ENCODE data around the gene NHSL1.

NHSL1 gene

GRCh38 chr6:138500045-138500665, 861 bp upstream of the NHSL1 start:
- no peaks in the 10 kb centered on the region for H3K9me3 ChIP-seq (ENCODE audit: control insufficient read depth, low read length)
- no peaks in the 10 kb centered on the region for H3K36me3 ChIP-seq (ENCODE audit: control insufficient read depth, insufficient read depth, low read length)
- no peak for DNase-seq
- no peaks in the 10 kb centered on the region for H3K4me1 ChIP-seq (ENCODE audit: control insufficient read depth, insufficient read depth, low read length, poor library complexity, severe bottlenecking)
- no peaks in the 10 kb centered on the region for H3K27me3 ChIP-seq (replicated peaks; ENCODE audit: control insufficient read depth, insufficient read depth, low read length, poor library complexity, severe bottlenecking)
- no peak overlapping the region for H3K4me3 ChIP-seq (ENCODE audit: insufficient read depth, low read depth, low read length, poor library complexity, severe bottlenecking)
- no peak overlapping the region for H3K27ac ChIP-seq (ENCODE audit: insufficient read depth, low read length, poor library complexity, severe bottlenecking)

- no peak overlapping the region for H3K27ac ChIP-seq (ENCODE audit: insufficient read depth, low read length, poor library complexity, severe bottlenecking)
- H3K9me3 ChIP-seq (ENCODE audit: control insufficient read depth, low read length) = no peaks in the 10 kb centered on the region
- no peaks in the 10 kb centered on the region for H3K27me3 ChIP-seq (replicated peaks; ENCODE audit: control insufficient read depth, insufficient read depth, low read length, poor library complexity, severe bottlenecking)
- DNase-seq = no peak
- H3K4me3 ChIP-seq (ENCODE audit: insufficient read depth, low read depth, low read length, poor library complexity, severe bottlenecking) = no peak overlapping the region
- H3K36me3 ChIP-seq (ENCODE audit: control insufficient read depth, insufficient read depth, low read length) = no peaks in the 10 kb centered on the region
- H3K4me1 ChIP-seq (ENCODE audit: control insufficient read depth, insufficient read depth, low read length, poor library complexity, severe bottlenecking) = no peaks in the 10 kb centered on the region
Observed at GRCh38 chr6:138498629-138499302, 528 bp downstream of the NHSL1 start.

GRCh38 chr6:138497286-138497685, 2.0 kb downstream of the NHSL1 start:
- Histone ChIP-seq H3K36me3 (ENCODE audit: control insufficient read depth, insufficient read depth, low read length) (no peaks in the 10 kb centered on the region), H3K4me1 (ENCODE audit: control insufficient read depth, insufficient read depth, low read length, poor library complexity, severe bottlenecking) (no peaks in the 10 kb centered on the region), H3K27me3 (replicated peaks; ENCODE audit: control insufficient read depth, insufficient read depth, low read length, poor library complexity, severe bottlenecking) (no peaks in the 10 kb centered on the region), H3K27ac (ENCODE audit: insufficient read depth, low read length, poor library complexity, severe bottlenecking) (no peak overlapping the region), H3K4me3 (ENCODE audit: insufficient read depth, low read depth, low read length, poor library complexity, severe bottlenecking) (no peak overlapping the region), H3K9me3 (ENCODE audit: control insufficient read depth, low read length) (no peaks in the 10 kb centered on the region)
- no peak for DNase-seq

GRCh38 chr6:138494312-138494711, 5.0 kb downstream of the NHSL1 start:
- no peaks in the 10 kb centered on the region for H3K27me3 ChIP-seq (replicated peaks; ENCODE audit: control insufficient read depth, insufficient read depth, low read length, poor library complexity, severe bottlenecking)
- H3K36me3 ChIP-seq (ENCODE audit: control insufficient read depth, insufficient read depth, low read length) = no peaks in the 10 kb centered on the region
- H3K4me3 ChIP-seq (ENCODE audit: insufficient read depth, low read depth, low read length, poor library complexity, severe bottlenecking) = no peak overlapping the region
- no peak for DNase-seq
- no peaks in the 10 kb centered on the region for H3K4me1 ChIP-seq (ENCODE audit: control insufficient read depth, insufficient read depth, low read length, poor library complexity, severe bottlenecking)
- H3K9me3 ChIP-seq (ENCODE audit: control insufficient read depth, low read length) = no peaks in the 10 kb centered on the region
- no peak overlapping the region for H3K27ac ChIP-seq (ENCODE audit: insufficient read depth, low read length, poor library complexity, severe bottlenecking)

DNA sequence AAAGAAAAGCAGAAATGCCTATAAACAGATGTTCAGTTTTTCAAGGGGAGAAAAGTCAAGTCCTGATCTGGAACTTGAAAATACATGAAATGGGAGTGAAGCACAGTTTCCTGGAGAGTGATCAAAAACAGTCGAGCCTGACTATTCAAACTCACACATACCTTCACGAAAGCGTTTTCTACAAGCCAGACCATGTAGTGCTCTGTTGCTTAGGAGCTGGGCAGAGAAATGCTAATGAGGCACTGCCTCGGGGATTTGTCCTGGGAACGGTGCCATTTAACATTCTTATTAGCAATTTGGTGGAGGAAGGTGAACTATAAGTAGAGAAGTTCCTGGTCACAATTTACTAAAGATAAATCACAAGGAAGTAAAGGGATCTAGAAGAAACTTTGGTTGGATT, 5.9 kb downstream of the NHSL1 start:
- Histone ChIP-seq H3K27me3 (replicated peaks; ENCODE audit: control insufficient read depth, insufficient read depth, low read length, poor library complexity, severe bottlenecking) (no peaks in the 10 kb centered on the region), H3K36me3 (ENCODE audit: control insufficient read depth, insufficient read depth, low read length) (no peaks in the 10 kb centered on the region), H3K4me3 (ENCODE audit: insufficient read depth, low read depth, low read length, poor library complexity, severe bottlenecking) (no peak overlapping the region), H3K27ac (ENCODE audit: insufficient read depth, low read length, poor library complexity, severe bottlenecking) (no peak overlapping the region), H3K9me3 (ENCODE audit: control insufficient read depth, low read length) (no peaks in the 10 kb centered on the region), H3K4me1 (ENCODE audit: control insufficient read depth, insufficient read depth, low read length, poor library complexity, severe bottlenecking) (no peaks in the 10 kb centered on the region)
- no peak for DNase-seq

DNA sequence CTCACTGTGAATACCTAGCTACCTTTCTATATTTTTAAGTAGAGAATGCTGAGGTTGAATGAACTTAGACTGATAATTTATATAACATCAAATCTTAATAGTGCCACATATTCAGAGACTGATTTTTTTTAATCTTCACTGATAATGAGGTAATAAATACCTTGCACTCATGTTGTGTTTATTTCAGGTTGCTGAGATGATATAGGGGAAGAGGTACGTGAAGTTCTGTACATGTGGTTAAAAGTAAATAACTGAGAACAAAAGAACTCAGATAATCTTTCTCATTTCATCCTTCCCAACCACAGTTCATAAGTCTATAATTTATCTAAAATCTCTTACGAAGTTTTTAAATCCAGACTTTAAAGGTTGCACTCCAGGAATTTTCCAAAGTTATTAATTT, 6.4 kb downstream of the NHSL1 start:
- Histone ChIP-seq H3K27me3 (replicated peaks; ENCODE audit: control insufficient read depth, insufficient read depth, low read length, poor library complexity, severe bottlenecking) (no peaks in the 10 kb centered on the region), H3K9me3 (ENCODE audit: control insufficient read depth, low read length) (no peaks in the 10 kb centered on the region), H3K4me1 (ENCODE audit: control insufficient read depth, insufficient read depth, low read length, poor library complexity, severe bottlenecking) (no peaks in the 10 kb centered on the region), H3K27ac (ENCODE audit: insufficient read depth, low read length, poor library complexity, severe bottlenecking) (no peak overlapping the region), H3K36me3 (ENCODE audit: control insufficient read depth, insufficient read depth, low read length) (no peaks in the 10 kb centered on the region), H3K4me3 (ENCODE audit: insufficient read depth, low read depth, low read length, poor library complexity, severe bottlenecking) (no peak overlapping the region)
- DNase-seq = no peak

GRCh38 chr6:138492113-138492512, 7.2 kb downstream of the NHSL1 start:
- H3K27me3 ChIP-seq (replicated peaks; ENCODE audit: control insufficient read depth, insufficient read depth, low read length, poor library complexity, severe bottlenecking) = no peaks in the 10 kb centered on the region
- H3K4me1 ChIP-seq (ENCODE audit: control insufficient read depth, insufficient read depth, low read length, poor library complexity, severe bottlenecking) = no peaks in the 10 kb centered on the region
- DNase-seq = no peak
- H3K9me3 ChIP-seq (ENCODE audit: control insufficient read depth, low read length) = no peaks in the 10 kb centered on the region
- H3K4me3 ChIP-seq (ENCODE audit: insufficient read depth, low read depth, low read length, poor library complexity, severe bottlenecking) = no peak overlapping the region
- H3K27ac ChIP-seq (ENCODE audit: insufficient read depth, low read length, poor library complexity, severe bottlenecking) = no peak overlapping the region
- H3K36me3 ChIP-seq (ENCODE audit: control insufficient read depth, insufficient read depth, low read length) = no peaks in the 10 kb centered on the region

- H3K27ac ChIP-seq (ENCODE audit: insufficient read depth, low read length, poor library complexity, severe bottlenecking) = no peak overlapping the region
- H3K9me3 ChIP-seq (ENCODE audit: control insufficient read depth, low read length) = no peaks in the 10 kb centered on the region
- H3K27me3 ChIP-seq (replicated peaks; ENCODE audit: control insufficient read depth, insufficient read depth, low read length, poor library complexity, severe bottlenecking) = no peaks in the 10 kb centered on the region
- no peaks in the 10 kb centered on the region for H3K4me1 ChIP-seq (ENCODE audit: control insufficient read depth, insufficient read depth, low read length, poor library complexity, severe bottlenecking)
- no peaks in the 10 kb centered on the region for H3K36me3 ChIP-seq (ENCODE audit: control insufficient read depth, insufficient read depth, low read length)
- no peak for DNase-seq
- no peak overlapping the region for H3K4me3 ChIP-seq (ENCODE audit: insufficient read depth, low read depth, low read length, poor library complexity, severe bottlenecking)
Observed at GRCh38 chr6:138491017-138491416, 8.3 kb downstream of the NHSL1 start.

- no peak for DNase-seq
- H3K9me3 ChIP-seq (ENCODE audit: control insufficient read depth, low read length) = no peaks in the 10 kb centered on the region
- no peaks in the 10 kb centered on the region for H3K36me3 ChIP-seq (ENCODE audit: control insufficient read depth, insufficient read depth, low read length)
- H3K27me3 ChIP-seq (replicated peaks; ENCODE audit: control insufficient read depth, insufficient read depth, low read length, poor library complexity, severe bottlenecking) = no peaks in the 10 kb centered on the region
- no peak overlapping the region for H3K27ac ChIP-seq (ENCODE audit: insufficient read depth, low read length, poor library complexity, severe bottlenecking)
- H3K4me1 ChIP-seq (ENCODE audit: control insufficient read depth, insufficient read depth, low read length, poor library complexity, severe bottlenecking) = no peaks in the 10 kb centered on the region
- no peak overlapping the region for H3K4me3 ChIP-seq (ENCODE audit: insufficient read depth, low read depth, low read length, poor library complexity, severe bottlenecking)
Observed at GRCh38 chr6:138489846-138490245, 9.4 kb downstream of the NHSL1 start.

- Histone ChIP-seq H3K27ac (ENCODE audit: insufficient read depth, low read length, poor library complexity, severe bottlenecking) (no peak overlapping the region), H3K4me1 (ENCODE audit: control insufficient read depth, insufficient read depth, low read length, poor library complexity, severe bottlenecking) (no peaks in the 10 kb centered on the region), H3K9me3 (ENCODE audit: control insufficient read depth, low read length) (no peaks in the 10 kb centered on the region), H3K27me3 (replicated peaks; ENCODE audit: control insufficient read depth, insufficient read depth, low read length, poor library complexity, severe bottlenecking) (no peaks in the 10 kb centered on the region), H3K4me3 (ENCODE audit: insufficient read depth, low read depth, low read length, poor library complexity, severe bottlenecking) (no peak overlapping the region), H3K36me3 (ENCODE audit: control insufficient read depth, insufficient read depth, low read length) (no peaks in the 10 kb centered on the region)
- no peak for DNase-seq
Observed at GRCh38 chr6:138487102-138487604, 12.1 kb downstream of the NHSL1 start.

All from effector memory CD4-positive, alpha-beta T cell (primary cell).